Left lung (tissue), 10 donors: ENCODE measurements around the gene SESN3. TPM values are rescaled to one million over a fixed set of nuclear protein-coding genes. Genes with fewer than 3 reads are reported as not detected.

Experiments used
- ATAC-seq: fragments of 200-7000 bp; cut with Tn5 transposase; one replicate; pipeline ENCODE4 v1.9.1; 2020; ENCODE audit warnings: moderate library complexity
- DNase-seq, 4 donors: peaks; one replicate each; pipeline ENCODE4 v3.0.0-alpha.2; 2013 to 2020
- H3K27ac ChIP-seq, 2 donors: fragments of 200-600 bp; sonication (generic) in 1 of 2; one replicate each; pipeline versions ENCODE4 v1.5.0 to v1.8.0; 2020 to 2021
- H3K27me3 ChIP-seq, 2 donors: fragments of 200-600 bp; sonication (generic) in 1 of 2; one replicate each; pipeline versions ENCODE4 v1.5.0 to v1.8.0; 2020 to 2021
- H3K36me3 ChIP-seq, 2 donors: fragments of 200-600 bp; sonication (generic) in 1 of 2; one replicate each; pipeline versions ENCODE4 v1.5.0 to v1.8.0; 2020 to 2021
- H3K4me1 ChIP-seq, 2 donors: fragments of 200-600 bp; one replicate each; pipeline ENCODE4 v1.8.0; 2021
- H3K4me3 ChIP-seq, 2 donors: fragments of 200-600 bp; sonication (generic) in 1 of 2; one replicate each; pipeline versions ENCODE4 v1.5.0 to v1.8.0; 2020 to 2021; ENCODE audit warnings: mild to moderate bottlenecking in 1 of 2
- H3K9me3 ChIP-seq, 2 donors: fragments of 200-600 bp; sonication (generic) in 1 of 2; one replicate each; pipeline versions ENCODE4 v1.5.0 to v1.8.0; 2020 to 2021
- CTCF ChIP-seq, 2 donors: fragments of 200-600 bp; sonication (generic) in 1 of 2; IDR thresholded peaks; one replicate each; pipeline versions ENCODE4 v1.5.0 to v1.8.0; 2021; ENCODE audit warnings: antibody characterized with exemption in 2 of 2
- intact Hi-C, 2 donors: fragments of 100-400 bp; cut with DNase I; formaldehyde crosslinking; loops; one replicate each; pipeline versions ENCODE4 v1.11.2 to v1.14.2; 2022
- polyA plus RNA-seq, 6 donors: library from polyadenylated mRNA; unstranded; fragments of 120-200 nt; gene quantifications; one replicate each; pipeline ENCODE4 v1.2.1, GENCODE V29; 2013; ENCODE audit not compliant: insufficient read length in 6 of 6
- total RNA-seq, 2 donors: library from RNA; stranded (reverse); fragmentation: NEBNext Ultra II Directional; extraction: Animal tissue kit (Norgen Biotek cat#: 25700); gene quantifications; one replicate each; pipeline ENCODE4 v1.2.1, GENCODE V29; 2021
- donor health status: DM: no; HTN: yes; CAD: no.
- donor health status: DM: no; HTN: no; CAD: no.

Gene SESN3
- total and polyA plus RNA-seq, 8 donors: 45.0 to 87.8 (median 72.5) TPM

- intact Hi-C loops: no loop called here
- peaks cover 6 to 14% of the 10 kb centered on the region in 2 donors for H3K4me1 ChIP-seq
- H3K9me3 ChIP-seq: no peaks in the 10 kb centered on the region
- H3K36me3 ChIP-seq: no peaks in the 10 kb centered on the region
- no peak for TF ChIP-seq CTCF (IDR thresholded peaks at IDR 0.05)
- H3K4me3 ChIP-seq: no peak overlapping the region
- H3K27me3 ChIP-seq: no peaks in the 10 kb centered on the region
- no peak for DNase-seq
- ATAC-seq: peak; percentile 54
- H3K27ac ChIP-seq: no peak overlapping the region
These were observed 32.2 kb upstream of the SESN3 start for GRCh38 chr11:95262994-95263765.

- ATAC-seq (no peak), DNase-seq (no peak)
- H3K27ac ChIP-seq: peak overlapping the region in 1 of 2 donors; percentile 90
- H3K4me1 ChIP-seq: peaks cover 29 to 36% of the 10 kb centered on the region in 2 donors
- H3K9me3 ChIP-seq: no peaks in the 10 kb centered on the region
- no peaks in the 10 kb centered on the region for H3K36me3 ChIP-seq
- no peaks in the 10 kb centered on the region for H3K27me3 ChIP-seq
- intact Hi-C loops: no loop called here
- no peak for TF ChIP-seq CTCF (IDR thresholded peaks at IDR 0.05)
- H3K4me3 ChIP-seq: no peak overlapping the region
These were observed 26.5 kb upstream of the SESN3 start for GRCh38 chr11:95257456-95257971.

- H3K36me3 ChIP-seq: no peaks in the 10 kb centered on the region
- DNase-seq (no peak), ATAC-seq (peak; percentile 25)
- TF ChIP-seq CTCF (IDR thresholded peaks at IDR 0.05): no peak
- no peaks in the 10 kb centered on the region for H3K27me3 ChIP-seq
- H3K4me1 ChIP-seq: peaks cover 29 to 36% of the 10 kb centered on the region in 2 donors
- intact Hi-C loops: no loop called here
- no peaks in the 10 kb centered on the region for H3K9me3 ChIP-seq
- H3K4me3 ChIP-seq: no peak overlapping the region
- H3K27ac ChIP-seq: peak overlapping the region; percentile 86 to 90
These were observed 25.3 kb upstream of the SESN3 start for GRCh38 chr11:95256321-95256779.

- Histone ChIP-seq H3K27me3 (no peaks in the 10 kb centered on the region), H3K27ac (peak overlapping the region; percentile 86 to 90), H3K36me3 (no peaks in the 10 kb centered on the region), H3K4me3 (no peak overlapping the region), H3K9me3 (no peaks in the 10 kb centered on the region), H3K4me1 (peaks cover 29 to 36% of the 10 kb centered on the region in 2 donors)
- intact Hi-C loops: no loop called here
- no peak for TF ChIP-seq CTCF (IDR thresholded peaks at IDR 0.05)
- DNase-seq (no peak), ATAC-seq (peak; percentile 9)
These were observed 24.5 kb upstream of the SESN3 start for GRCh38 chr11:95255251-95256145.

- intact Hi-C loops: no loop called here
- Histone ChIP-seq H3K27ac (peak overlapping the region; percentile 86 to 90), H3K9me3 (no peaks in the 10 kb centered on the region), H3K36me3 (no peaks in the 10 kb centered on the region), H3K4me3 (no peak overlapping the region), H3K27me3 (no peaks in the 10 kb centered on the region), H3K4me1 (peaks cover 29 to 36% of the 10 kb centered on the region in 2 donors)
- no peak for TF ChIP-seq CTCF (IDR thresholded peaks at IDR 0.05)
- ATAC-seq (peak; percentile 8), DNase-seq (no peak)
These were observed 23.7 kb upstream of the SESN3 start for GRCh38 chr11:95254716-95255115.
